ENCODE measurements around the gene KANK3.
"Not testable (repeated sequence)": the region's sequence is repeated elsewhere in the genome, so short reads cannot be mapped to it uniquely, and the experiment has no call there.

The KANK3 gene

GRCh38 chr19:8370176-8371010 is 27.3 kb upstream of the KANK3 start:
- no peak for DNase-seq (ENCODE audit: low read depth)

GRCh38 chr19:8367327-8368001 is 24.4 kb upstream of the KANK3 start:
- DNase-seq (ENCODE audit: low read depth): peak; percentile 85

- DNase-seq (ENCODE audit: low read depth): no peak
Measured at GRCh38 chr19:8366961-8367326, 23.9 kb upstream of the KANK3 start.

GRCh38 chr19:8366121-8366581 is 23.1 kb upstream of the KANK3 start:
- DNase-seq (ENCODE audit: low read depth): no peak

- peak; percentile 47 for DNase-seq (ENCODE audit: low read depth)
Measured at GRCh38 chr19:8363803-8364771, 21.0 kb upstream of the KANK3 start, which contains the start of gene ANGPTL4. Gene ANGPTL4 (plus strand): TSS chr19:8364155. CDS start chr19:8364322, 167 bp downstream.

- peak; percentile 98 for DNase-seq (ENCODE audit: low read depth)
Measured at GRCh38 chr19:8361921-8362793, 19.1 kb upstream of the KANK3 start.

- no peak for DNase-seq (ENCODE audit: low read depth)
Measured at GRCh38 chr19:8360196-8360595, 17.1 kb upstream of the KANK3 start.

GRCh38 chr19:8358948-8359347 is 15.9 kb upstream of the KANK3 start:
- no peak for DNase-seq (ENCODE audit: low read depth)

GRCh38 chr19:8357007-8357521 is 14.0 kb upstream of the KANK3 start:
- no peak for DNase-seq (ENCODE audit: low read depth)

GRCh38 chr19:8355631-8356402 is 12.8 kb upstream of the KANK3 start:
- DNase-seq (ENCODE audit: low read depth): peak; percentile 99

GRCh38 chr19:8352845-8353244 is 9.8 kb upstream of the KANK3 start:
- DNase-seq (ENCODE audit: low read depth): not testable (repeated sequence)

- no peak for DNase-seq (ENCODE audit: low read depth)
Measured at GRCh38 chr19:8352134-8352827, 9.2 kb upstream of the KANK3 start.

GRCh38 chr19:8349629-8350372 is 6.7 kb upstream of the KANK3 start:
- DNase-seq (ENCODE audit: low read depth): not testable (repeated sequence)

GRCh38 chr19:8343483-8343844 is 402 bp upstream of the KANK3 start:
- DNase-seq (ENCODE audit: low read depth): no peak

GRCh38 chr19:8342316-8342683 is 762 bp downstream of the KANK3 start:
- DNase-seq (ENCODE audit: low read depth): no peak

GRCh38 chr19:8341504-8341903 is 1.6 kb downstream of the KANK3 start:
- not testable (repeated sequence) for DNase-seq (ENCODE audit: low read depth)

- DNase-seq (ENCODE audit: low read depth): no peak
Measured at GRCh38 chr19:8340341-8341096, 2.5 kb downstream of the KANK3 start.

GRCh38 chr19:8338835-8339234 is 4.2 kb downstream of the KANK3 start:
- DNase-seq (ENCODE audit: low read depth): no peak
